ENCODE data around the gene ROMO1.

DNA sequence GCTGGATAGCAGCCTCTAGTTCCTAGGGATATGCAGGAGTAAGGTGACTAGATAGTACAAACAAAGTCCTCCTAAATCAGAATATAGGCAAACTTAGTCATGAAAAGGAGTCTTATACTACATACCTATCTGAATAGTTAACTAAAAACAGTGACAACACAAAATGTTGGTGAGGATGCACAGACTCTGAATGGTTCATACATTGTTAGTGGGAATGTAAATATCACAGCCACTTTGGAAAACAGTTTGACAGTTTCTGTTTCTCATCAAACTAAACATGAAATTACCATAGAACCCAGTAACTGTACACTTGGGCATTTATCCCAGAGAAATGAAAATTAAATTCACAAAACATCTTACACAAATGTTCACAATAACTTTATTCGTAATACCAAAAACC lies 17.2 kb upstream of the ROMO1 start:
- TF ChIP-seq, protein P1, sequence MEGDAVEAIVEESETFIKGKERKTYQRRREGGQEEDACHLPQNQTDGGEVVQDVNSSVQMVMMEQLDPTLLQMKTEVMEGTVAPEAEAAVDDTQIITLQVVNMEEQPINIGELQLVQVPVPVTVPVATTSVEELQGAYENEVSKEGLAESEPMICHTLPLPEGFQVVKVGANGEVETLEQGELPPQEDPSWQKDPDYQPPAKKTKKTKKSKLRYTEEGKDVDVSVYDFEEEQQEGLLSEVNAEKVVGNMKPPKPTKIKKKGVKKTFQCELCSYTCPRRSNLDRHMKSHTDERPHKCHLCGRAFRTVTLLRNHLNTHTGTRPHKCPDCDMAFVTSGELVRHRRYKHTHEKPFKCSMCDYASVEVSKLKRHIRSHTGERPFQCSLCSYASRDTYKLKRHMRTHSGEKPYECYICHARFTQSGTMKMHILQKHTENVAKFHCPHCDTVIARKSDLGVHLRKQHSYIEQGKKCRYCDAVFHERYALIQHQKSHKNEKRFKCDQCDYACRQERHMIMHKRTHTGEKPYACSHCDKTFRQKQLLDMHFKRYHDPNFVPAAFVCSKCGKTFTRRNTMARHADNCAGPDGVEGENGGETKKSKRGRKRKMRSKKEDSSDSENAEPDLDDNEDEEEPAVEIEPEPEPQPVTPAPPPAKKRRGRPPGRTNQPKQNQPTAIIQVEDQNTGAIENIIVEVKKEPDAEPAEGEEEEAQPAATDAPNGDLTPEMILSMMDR (conservative IDR thresholded peaks at IDR 0.05; ENCODE audit: low read depth in 2 of 2) = no peak
- TF ChIP-seq EZH2phosphoT487 (IDR thresholded peaks at IDR 0.05; ENCODE audit: unreplicated experiment) (no peak), JUNB (IDR thresholded peaks at IDR 0.05; ENCODE audit: unreplicated experiment) (no peak), EZH2 (IDR thresholded peaks at IDR 0.05; ENCODE audit: low read depth, unreplicated experiment) (no peak), POLR2AphosphoS5 (IDR thresholded peaks at IDR 0.05; ENCODE audit: low read depth) (no peak), CREB1 (CRISPR knock-in tag; IDR thresholded peaks at IDR 0.05; ENCODE audit: low read depth) (no peak), STAT1 (IDR thresholded peaks at IDR 0.05; ENCODE audit: unreplicated experiment) (no peak)
- TF ChIP-seq, protein P2, sequence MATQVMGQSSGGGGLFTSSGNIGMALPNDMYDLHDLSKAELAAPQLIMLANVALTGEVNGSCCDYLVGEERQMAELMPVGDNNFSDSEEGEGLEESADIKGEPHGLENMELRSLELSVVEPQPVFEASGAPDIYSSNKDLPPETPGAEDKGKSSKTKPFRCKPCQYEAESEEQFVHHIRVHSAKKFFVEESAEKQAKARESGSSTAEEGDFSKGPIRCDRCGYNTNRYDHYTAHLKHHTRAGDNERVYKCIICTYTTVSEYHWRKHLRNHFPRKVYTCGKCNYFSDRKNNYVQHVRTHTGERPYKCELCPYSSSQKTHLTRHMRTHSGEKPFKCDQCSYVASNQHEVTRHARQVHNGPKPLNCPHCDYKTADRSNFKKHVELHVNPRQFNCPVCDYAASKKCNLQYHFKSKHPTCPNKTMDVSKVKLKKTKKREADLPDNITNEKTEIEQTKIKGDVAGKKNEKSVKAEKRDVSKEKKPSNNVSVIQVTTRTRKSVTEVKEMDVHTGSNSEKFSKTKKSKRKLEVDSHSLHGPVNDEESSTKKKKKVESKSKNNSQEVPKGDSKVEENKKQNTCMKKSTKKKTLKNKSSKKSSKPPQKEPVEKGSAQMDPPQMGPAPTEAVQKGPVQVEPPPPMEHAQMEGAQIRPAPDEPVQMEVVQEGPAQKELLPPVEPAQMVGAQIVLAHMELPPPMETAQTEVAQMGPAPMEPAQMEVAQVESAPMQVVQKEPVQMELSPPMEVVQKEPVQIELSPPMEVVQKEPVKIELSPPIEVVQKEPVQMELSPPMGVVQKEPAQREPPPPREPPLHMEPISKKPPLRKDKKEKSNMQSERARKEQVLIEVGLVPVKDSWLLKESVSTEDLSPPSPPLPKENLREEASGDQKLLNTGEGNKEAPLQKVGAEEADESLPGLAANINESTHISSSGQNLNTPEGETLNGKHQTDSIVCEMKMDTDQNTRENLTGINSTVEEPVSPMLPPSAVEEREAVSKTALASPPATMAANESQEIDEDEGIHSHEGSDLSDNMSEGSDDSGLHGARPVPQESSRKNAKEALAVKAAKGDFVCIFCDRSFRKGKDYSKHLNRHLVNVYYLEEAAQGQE (IDR thresholded peaks at IDR 0.05; ENCODE audit: unreplicated experiment) = no peak

All from GM23338 (cell line).